OCI-LY1 (cell line): Measurements from ENCODE around the gene NPFFR1.

Experiments used
- H2AFZ ChIP-seq: fragments of 200-600 bp; sonication (generic), shearing (Covaris generic); 2 replicates; pipeline ENCODE4 v1.6.0; 2014; ENCODE audit warnings: antibody characterized with exemption, mild to moderate bottlenecking, low read length
- H3F3A ChIP-seq: fragments of 200-600 bp; sonication (generic), shearing (Covaris generic); 2 replicates; pipeline ENCODE4 v1.6.0; 2014; ENCODE audit warnings: mild to moderate bottlenecking, antibody characterized with exemption, low read length, moderate library complexity; ENCODE audit not compliant: insufficient read depth
- H3K27ac ChIP-seq: fragments of 200-600 bp; sonication (generic); 2 replicates; pipeline ENCODE4 v1.5.1; 2014; ENCODE audit warnings: low read length, mixed run types, mild to moderate bottlenecking, low read depth; ENCODE audit not compliant: poor library complexity, severe bottlenecking
- H3K27me3 ChIP-seq: fragments of 200-600 bp; sonication (generic); 2 replicates; pipeline ENCODE4 v1.6.0; 2014; ENCODE audit warnings: antibody characterized with exemption, mild to moderate bottlenecking, low read length, moderate library complexity; ENCODE audit not compliant: insufficient read depth
- H3K36me3 ChIP-seq: fragments of 200-600 bp; sonication (generic); 2 replicates; pipeline ENCODE4 v1.6.1; 2014; ENCODE audit warnings: mild to moderate bottlenecking, antibody characterized with exemption, low read length, moderate library complexity, mixed read lengths; ENCODE audit not compliant: insufficient read depth
- H3K4me1 ChIP-seq: fragments of 200-600 bp; sonication (generic); 2 replicates; pipeline ENCODE4 v1.5.1; 2014; ENCODE audit warnings: mild to moderate bottlenecking, low read length, moderate library complexity; ENCODE audit not compliant: insufficient read depth, severe bottlenecking
- H3K4me2 ChIP-seq: fragments of 200-600 bp; sonication (generic), shearing (Covaris generic); 2 replicates; pipeline ENCODE4 v1.6.1; 2014; ENCODE audit warnings: low read length
- H3K4me3 ChIP-seq: fragments of 200-600 bp; sonication (generic); 2 replicates; pipeline ENCODE4 v1.5.1; 2014; ENCODE audit warnings: low read length, low read depth, mild to moderate bottlenecking, mixed read lengths; ENCODE audit not compliant: poor library complexity, severe bottlenecking
- H3K79me2 ChIP-seq: fragments of 200-600 bp; shearing (Covaris generic); 2 replicates; pipeline ENCODE4 v1.6.1; 2016; ENCODE audit warnings: mixed run types, low read length, mixed read lengths; ENCODE audit not compliant: insufficient read depth
- H3K9ac ChIP-seq: fragments of 200-600 bp; sonication (generic), shearing (Covaris generic); 2 replicates; pipeline ENCODE4 v1.6.1; 2014; ENCODE audit warnings: mild to moderate bottlenecking, low read length, mixed read lengths
- H3K9me2 ChIP-seq: fragments of 200-600 bp; sonication (generic), shearing (Covaris generic); 2 replicates; pipeline ENCODE4 v1.6.1; 2014; ENCODE audit warnings: low read depth, mild to moderate bottlenecking, low read length, mixed read lengths
- H3K9me3 ChIP-seq: fragments of 200-600 bp; shearing (Covaris generic); 2 replicates; pipeline ENCODE4 v1.6.1; 2014; ENCODE audit warnings: low read length, mixed read lengths
- H4K20me1 ChIP-seq: fragments of 200-600 bp; sonication (generic), shearing (Covaris generic); 2 replicates; pipeline ENCODE4 v1.6.0; 2016; ENCODE audit warnings: mild to moderate bottlenecking, low read length; ENCODE audit not compliant: insufficient read depth
- EZH2 ChIP-seq: fragments of 200-600 bp; sonication (generic), shearing (Covaris generic); IDR thresholded peaks from 2 replicates; pipeline ENCODE4 v1.8.0; 2017; ENCODE audit warnings: borderline replicate concordance, mixed run types, mild to moderate bottlenecking, antibody characterized with exemption, low read length, moderate library complexity, mixed read lengths
- TF ChIP-seq, protein P1 (sequence below): fragments of 200-600 bp; sonication (generic), shearing (Covaris generic); IDR thresholded peaks from 2 replicates; pipeline ENCODE4 v1.5.1; 2017; ENCODE audit warnings: mild to moderate bottlenecking, antibody characterized with exemption, low read length, moderate library complexity, mixed read lengths

NPFFR1 gene

GRCh38 chr10:70331160-70331485 is 47.3 kb upstream of the NPFFR1 start:
- Histone ChIP-seq H3K9me3 (0 out of 2 replicates have a peak, but pooled peaks cover 6% of the 10 kb centered on the region), H3K4me1 (peaks cover 17% of the 10 kb centered on the region), H3K79me2 (no peaks in the 10 kb centered on the region), H3K36me3 (peaks cover 8% of the 10 kb centered on the region; the same call in 1 of the 2 replicates), H3K9ac (no peak overlapping the region), H3F3A (no peaks in the 10 kb centered on the region), H3K4me2 (no peak overlapping the region; the same call in 1 of the 2 replicates), H2AFZ (no peak overlapping the region), H3K27ac (no peak overlapping the region), H4K20me1 (no peaks in the 10 kb centered on the region), H3K27me3 (peaks cover 6% of the 10 kb centered on the region; the same call in 1 of the 2 replicates), H3K4me3 (no peak overlapping the region), H3K9me2 (no peaks in the 10 kb centered on the region)
- TF ChIP-seq, protein P1, sequence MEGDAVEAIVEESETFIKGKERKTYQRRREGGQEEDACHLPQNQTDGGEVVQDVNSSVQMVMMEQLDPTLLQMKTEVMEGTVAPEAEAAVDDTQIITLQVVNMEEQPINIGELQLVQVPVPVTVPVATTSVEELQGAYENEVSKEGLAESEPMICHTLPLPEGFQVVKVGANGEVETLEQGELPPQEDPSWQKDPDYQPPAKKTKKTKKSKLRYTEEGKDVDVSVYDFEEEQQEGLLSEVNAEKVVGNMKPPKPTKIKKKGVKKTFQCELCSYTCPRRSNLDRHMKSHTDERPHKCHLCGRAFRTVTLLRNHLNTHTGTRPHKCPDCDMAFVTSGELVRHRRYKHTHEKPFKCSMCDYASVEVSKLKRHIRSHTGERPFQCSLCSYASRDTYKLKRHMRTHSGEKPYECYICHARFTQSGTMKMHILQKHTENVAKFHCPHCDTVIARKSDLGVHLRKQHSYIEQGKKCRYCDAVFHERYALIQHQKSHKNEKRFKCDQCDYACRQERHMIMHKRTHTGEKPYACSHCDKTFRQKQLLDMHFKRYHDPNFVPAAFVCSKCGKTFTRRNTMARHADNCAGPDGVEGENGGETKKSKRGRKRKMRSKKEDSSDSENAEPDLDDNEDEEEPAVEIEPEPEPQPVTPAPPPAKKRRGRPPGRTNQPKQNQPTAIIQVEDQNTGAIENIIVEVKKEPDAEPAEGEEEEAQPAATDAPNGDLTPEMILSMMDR = no peak
- TF ChIP-seq EZH2 = no peak

DNA sequence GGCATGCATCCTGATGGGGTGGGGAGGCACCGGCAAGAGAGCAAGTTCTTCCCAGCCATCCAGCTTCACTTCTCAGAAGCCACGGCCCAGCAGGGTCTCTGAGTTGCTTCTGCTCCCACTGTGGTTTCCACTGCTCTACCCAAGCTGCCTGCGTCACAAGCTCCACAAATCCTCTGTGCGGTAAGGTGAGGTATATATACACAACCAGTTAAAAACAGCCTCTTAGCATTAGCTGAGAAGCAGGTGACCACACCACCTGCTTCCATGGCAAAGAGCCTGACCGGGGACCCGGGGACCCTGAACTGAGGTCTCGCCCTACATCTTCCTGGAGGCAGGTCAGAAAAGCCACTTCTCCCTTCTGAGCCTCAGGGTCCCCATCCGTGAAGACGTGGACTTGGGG is 46.9 kb upstream of the NPFFR1 start:
- peaks cover 6% of the 10 kb centered on the region; the same call in 1 of the 2 replicates for H3K27me3 ChIP-seq
- H3F3A ChIP-seq = no peaks in the 10 kb centered on the region
- H4K20me1 ChIP-seq = no peaks in the 10 kb centered on the region
- H3K79me2 ChIP-seq = no peaks in the 10 kb centered on the region
- no peak overlapping the region for H3K4me2 ChIP-seq
- TF ChIP-seq, protein P1 = no peak
- no peak for TF ChIP-seq EZH2
- H3K9me3 ChIP-seq = 0 out of 2 replicates have a peak, but pooled peaks cover 6% of the 10 kb centered on the region
- peaks cover 17% of the 10 kb centered on the region for H3K4me1 ChIP-seq
- H3K36me3 ChIP-seq = peaks cover 8% of the 10 kb centered on the region; the same call in 1 of the 2 replicates
- H3K9me2 ChIP-seq = no peaks in the 10 kb centered on the region
- H3K9ac ChIP-seq = no peak overlapping the region
- no peak overlapping the region for H3K4me3 ChIP-seq
- H2AFZ ChIP-seq = no peak overlapping the region
- no peak overlapping the region for H3K27ac ChIP-seq

- H3F3A ChIP-seq = no peaks in the 10 kb centered on the region
- no peak overlapping the region for H3K4me3 ChIP-seq
- H3K36me3 ChIP-seq = peaks cover 8% of the 10 kb centered on the region; the same call in 1 of the 2 replicates
- no peak overlapping the region for H3K27ac ChIP-seq
- no peaks in the 10 kb centered on the region for H3K79me2 ChIP-seq
- no peaks in the 10 kb centered on the region for H4K20me1 ChIP-seq
- 0 out of 2 replicates have a peak, but pooled peaks cover 6% of the 10 kb centered on the region for H3K9me3 ChIP-seq
- TF ChIP-seq EZH2 = no peak
- TF ChIP-seq, protein P1 = no peak
- H3K27me3 ChIP-seq = peaks cover 6% of the 10 kb centered on the region; the same call in 1 of the 2 replicates
- no peak overlapping the region for H2AFZ ChIP-seq
- no peak overlapping the region for H3K4me2 ChIP-seq
- H3K4me1 ChIP-seq = peaks cover 17% of the 10 kb centered on the region
- no peak overlapping the region for H3K9ac ChIP-seq
- H3K9me2 ChIP-seq = no peaks in the 10 kb centered on the region
Measured at GRCh38 chr10:70328967-70329366, 45.2 kb upstream of the NPFFR1 start.
